Skin epidermis (tissue), 12 donors: ENCODE results near the gene GXYLT1.
A peak's percentile ranks its signal among the peaks of the same experiment; 100 is the strongest.
"Not testable (repeated sequence)": the region's sequence is repeated elsewhere in the genome, so short reads cannot be mapped to it uniquely, and the experiment has no call there.

Source experiments
- H3K27ac ChIP-seq, 21 experiments: fragments of 200-600 bp; sonication (generic) in 11 of 21; one replicate each; pipeline ENCODE4 v1.5.0; 2020; ENCODE audit warnings: mild to moderate bottlenecking in 3 of 21, inconsistent platforms in 2 of 21, moderate library complexity in 2 of 21
- H3K4me3 ChIP-seq, 7 experiments: fragments of 200-600 bp; sonication (generic) in 2 of 7; one replicate each; pipeline ENCODE4 v1.5.0; 2020; ENCODE audit warnings: inconsistent platforms in 2 of 7, mild to moderate bottlenecking in 2 of 7, moderate library complexity in 1 of 7

Gene GXYLT1

DNA sequence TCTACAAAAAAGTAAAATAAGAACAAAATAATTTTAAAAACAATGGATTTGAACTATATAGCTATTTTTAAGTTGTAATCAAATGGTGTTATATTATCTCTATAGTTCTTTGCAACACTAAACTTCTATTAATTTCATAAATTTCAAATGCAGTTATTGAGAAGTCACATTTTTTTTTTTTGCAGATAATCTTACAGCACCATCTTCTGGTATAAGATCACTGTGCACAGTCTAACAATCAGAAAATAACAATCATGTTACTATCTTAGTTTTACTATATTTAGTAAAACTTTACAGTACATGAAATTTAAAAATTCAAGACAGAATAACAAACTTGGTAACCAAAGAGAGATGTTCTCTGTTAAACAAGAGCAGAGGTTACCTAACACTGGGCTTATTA is 40.6 kb downstream of the GXYLT1 start:
- H3K4me3 ChIP-seq, result no peak overlapping the region
- H3K27ac ChIP-seq, result no peak overlapping the region

DNA sequence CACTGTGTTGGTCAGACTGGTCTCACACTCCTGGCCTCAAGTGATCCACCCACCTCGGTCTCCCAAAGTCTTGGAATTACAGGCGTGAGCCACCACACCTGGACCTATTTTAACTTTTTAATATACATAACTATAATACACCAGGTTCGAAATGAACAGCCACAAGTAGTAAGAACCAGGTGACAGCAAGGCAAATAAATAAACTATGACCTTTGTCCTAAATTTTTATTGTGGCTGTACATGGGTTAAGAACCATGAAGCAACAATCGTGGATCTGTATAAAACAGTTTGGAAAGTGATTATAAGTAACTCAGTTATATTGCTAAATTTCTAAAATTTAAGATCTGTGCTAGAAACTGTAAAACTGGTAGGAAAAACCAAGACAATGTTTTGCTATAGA is 41.5 kb downstream of the GXYLT1 start:
- Histone ChIP-seq H3K4me3 (no peak overlapping the region), H3K27ac (no peak overlapping the region)

DNA sequence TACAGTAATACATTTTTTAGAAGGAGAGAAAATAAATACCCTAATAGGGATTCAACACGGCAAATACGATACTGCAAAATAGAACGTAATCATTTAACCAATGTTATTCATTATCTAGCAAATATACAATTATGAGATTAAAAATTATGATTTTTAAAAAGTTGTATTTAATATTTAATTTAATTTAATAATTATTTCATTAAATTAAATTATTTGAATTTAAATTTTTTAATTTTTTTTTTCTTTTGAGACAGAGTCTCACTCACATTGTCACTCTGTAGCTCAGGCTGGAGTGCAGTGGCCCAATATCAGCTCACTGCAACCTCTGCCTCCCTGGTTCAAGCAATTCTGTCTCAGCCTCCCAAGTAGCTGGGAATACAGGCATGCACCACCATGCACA is 42.0 kb downstream of the GXYLT1 start:
- H3K4me3 ChIP-seq, result no peak overlapping the region
- no peak overlapping the region for H3K27ac ChIP-seq

DNA sequence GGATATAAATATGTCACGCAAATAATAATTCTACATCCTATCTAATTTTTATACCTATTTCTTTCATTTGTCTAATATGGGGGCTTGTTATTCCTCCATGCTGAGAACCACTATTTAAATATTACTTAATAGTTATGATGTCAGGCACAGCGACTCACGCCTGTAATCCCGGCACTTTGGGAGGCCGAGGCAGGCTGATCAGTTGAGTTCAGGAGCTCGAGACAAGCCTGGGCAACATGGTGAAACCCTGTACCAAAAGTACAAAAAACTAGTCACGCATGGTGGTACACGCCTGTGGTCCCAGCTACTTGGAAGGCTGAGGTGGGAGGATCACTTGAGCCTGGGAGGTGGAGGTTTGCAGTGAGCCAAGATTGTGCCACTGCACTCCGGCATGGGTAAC is 45.2 kb downstream of the GXYLT1 start:
- H3K27ac ChIP-seq, result no peak overlapping the region
- no peak overlapping the region for H3K4me3 ChIP-seq

DNA sequence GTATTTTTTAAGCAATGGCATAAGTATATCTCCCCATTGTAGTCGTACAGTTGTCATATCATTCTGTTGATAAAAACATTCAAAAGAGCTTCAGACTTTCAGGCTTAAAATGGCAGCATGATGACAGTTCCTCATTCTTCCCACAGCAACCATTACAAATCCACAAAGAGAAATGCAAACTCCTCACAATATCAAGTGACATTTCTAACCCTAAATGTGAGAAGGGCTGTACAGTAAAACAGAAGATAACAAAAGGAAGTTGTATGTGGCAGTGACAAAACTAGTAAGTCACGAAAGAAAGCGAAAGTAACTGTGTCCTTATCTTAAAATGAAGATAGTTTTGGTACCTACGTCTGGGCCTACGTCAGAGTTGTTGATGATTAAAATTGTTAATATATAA is 46.7 kb downstream of the GXYLT1 start:
- Histone ChIP-seq H3K4me3 (no peak overlapping the region), H3K27ac (peak overlapping the region in 7 of 21 experiments; percentile 17 to 67 (median 31))

DNA sequence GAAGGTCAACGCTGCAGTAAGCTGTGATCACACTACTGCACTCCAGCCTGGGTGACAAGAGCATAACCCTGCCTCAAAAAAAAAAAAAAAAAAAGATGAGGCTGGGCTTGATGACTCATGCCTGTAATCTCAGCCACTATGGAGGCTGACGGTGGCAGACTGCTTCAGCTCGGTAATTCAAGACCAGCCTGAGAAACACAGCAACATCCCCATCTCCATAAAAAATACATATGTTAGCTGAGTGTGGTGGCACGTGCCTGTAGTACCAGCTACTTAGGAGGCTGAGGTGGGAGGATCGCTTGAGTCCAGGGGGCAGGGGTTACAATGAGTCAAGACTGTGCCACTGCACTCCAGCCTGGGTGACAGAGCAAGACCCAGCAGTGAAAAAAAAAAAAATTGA is 50.4 kb downstream of the GXYLT1 start:
- Histone ChIP-seq H3K4me3 (no peak overlapping the region), H3K27ac (no peak overlapping the region)

DNA sequence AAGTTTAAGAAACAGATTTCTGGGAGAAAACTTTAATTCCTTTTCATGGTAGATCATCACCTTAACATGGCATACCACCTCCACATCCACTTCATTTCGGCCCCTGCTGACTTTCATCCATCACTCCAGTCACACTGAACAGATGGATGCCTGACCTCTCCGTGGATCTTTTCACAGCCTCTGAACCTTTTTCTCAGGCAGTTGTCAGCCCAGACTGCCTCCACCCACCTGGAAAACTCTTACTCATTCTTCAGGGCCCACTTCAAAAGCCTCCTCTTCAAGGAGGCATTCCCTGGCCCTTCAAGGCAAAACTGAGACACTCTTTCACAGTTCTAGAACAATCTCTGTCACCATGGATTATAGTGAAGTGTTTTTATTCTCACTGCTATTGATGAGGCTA is 52.9 kb downstream of the GXYLT1 start:
- Histone ChIP-seq H3K27ac (no peak overlapping the region), H3K4me3 (no peak overlapping the region)

DNA sequence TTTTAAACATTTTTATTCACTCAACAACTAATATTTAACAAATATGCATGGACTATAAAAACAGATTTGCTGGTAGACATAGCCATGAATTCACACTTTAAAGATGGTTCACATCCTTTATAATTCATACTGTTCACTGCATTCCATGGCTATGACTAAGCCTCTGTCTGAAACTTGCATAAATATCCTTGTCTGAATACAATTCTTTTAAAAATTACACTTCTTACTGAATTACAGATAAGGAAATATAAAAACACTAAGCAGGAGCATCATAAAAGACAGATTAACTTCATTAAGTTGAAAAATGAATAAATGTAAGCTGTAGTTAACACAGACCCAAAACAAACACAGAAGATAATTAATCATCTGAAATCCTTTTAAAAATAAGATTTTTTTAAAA is 53.8 kb downstream of the GXYLT1 start:
- H3K27ac ChIP-seq, result no peak overlapping the region
- H3K4me3 ChIP-seq, result no peak overlapping the region

DNA sequence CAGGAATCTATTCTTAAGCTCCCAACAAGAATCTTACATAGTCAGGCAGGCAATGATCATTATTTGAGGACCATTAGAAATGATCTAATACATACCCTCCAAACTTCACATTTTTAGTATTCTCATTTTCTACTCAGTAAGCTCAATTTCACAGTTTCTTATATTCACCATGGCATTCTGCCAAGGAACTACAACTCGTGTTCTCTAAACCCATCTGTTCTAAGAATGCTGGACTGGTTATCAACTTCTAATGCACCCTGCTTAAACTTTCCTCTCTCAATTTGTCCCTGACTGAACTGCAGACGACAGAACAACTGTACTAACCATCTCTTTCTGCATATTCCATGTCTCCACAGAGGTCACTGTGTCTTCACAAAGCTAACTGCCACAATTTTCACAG is 58.6 kb downstream of the GXYLT1 start:
- Histone ChIP-seq H3K4me3 (no peak overlapping the region), H3K27ac (no peak overlapping the region)

DNA sequence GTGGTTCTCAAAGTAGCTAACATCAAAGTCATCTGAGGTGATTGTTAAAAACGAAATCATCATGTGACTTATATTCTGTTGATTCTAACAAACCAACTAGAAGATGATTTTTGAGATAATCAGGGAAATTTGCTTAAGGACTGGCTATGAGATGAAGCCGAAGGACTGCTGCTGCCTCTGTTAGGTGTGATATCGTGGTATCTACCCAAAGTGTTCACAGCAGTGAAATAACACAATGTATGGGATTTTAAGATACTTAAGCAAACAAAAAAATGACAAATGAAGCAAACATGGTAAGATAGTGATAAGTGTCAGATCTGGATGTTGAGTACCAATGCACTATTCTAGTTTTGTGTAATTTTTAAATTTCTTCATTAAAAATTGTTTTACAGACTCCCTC is 59.1 kb downstream of the GXYLT1 start:
- Histone ChIP-seq H3K4me3 (no peak overlapping the region), H3K27ac (no peak overlapping the region)

DNA sequence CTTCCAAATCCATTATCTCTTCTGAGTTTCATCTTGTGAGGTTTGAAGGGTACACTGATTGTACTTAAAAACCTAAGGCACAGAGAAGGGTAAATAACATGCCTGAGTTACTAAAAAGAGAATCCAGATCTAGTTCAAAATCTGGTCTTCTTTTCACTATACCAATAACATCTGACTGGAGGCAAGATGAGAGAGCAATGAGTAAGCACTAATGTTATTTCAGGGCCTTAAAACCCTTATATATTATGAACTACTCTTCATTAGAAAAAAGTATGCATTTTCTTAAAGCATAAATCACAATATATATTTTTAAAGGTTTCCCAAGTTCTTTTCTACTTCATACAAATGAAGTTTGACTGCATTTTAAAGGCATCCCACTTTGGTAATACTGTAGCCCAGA is 60.2 kb downstream of the GXYLT1 start:
- H3K27ac ChIP-seq, result no peak overlapping the region

DNA sequence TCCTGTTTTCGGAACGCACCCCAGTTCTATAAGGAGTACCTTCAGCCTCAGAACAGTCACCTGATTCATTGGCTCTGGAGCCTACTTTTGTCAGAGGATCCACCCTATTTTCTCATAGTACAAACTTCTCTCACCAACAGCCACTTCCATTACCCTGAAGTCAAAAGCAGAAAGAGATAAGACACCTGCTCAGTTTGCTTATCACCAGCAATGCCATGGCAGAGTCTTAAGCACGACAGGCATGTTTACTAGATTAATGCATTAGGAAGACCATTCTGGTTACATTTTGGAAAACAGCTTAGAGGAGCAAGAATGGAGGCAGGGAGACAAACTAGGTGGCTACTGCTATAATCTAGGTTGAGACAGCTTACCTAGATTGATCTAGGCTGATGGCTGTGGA is 67.7 kb downstream of the GXYLT1 start:
- Histone ChIP-seq H3K4me3 (no peak overlapping the region), H3K27ac (no peak overlapping the region)

More for the DNA sequence above, 60.2 kb downstream of the GXYLT1 start:
- no peak overlapping the region for H3K4me3 ChIP-seq

DNA sequence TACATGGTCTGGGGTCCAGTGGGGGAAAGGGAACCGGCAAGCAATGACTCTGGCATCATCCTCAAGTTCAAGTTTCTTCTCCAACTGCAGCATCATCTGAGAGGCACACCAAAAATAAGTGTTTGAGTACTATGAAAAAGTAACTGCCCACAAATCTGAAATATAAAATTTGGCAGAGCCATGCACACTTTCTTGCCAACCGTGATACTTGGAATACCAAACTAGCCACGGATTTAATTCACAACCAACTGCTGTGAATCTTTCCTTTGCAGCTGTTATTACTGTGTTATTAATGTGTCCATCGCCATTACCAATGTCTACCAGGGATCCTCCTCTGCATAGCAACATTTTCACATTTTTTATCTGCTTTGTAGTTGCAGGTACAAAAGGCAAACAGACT is 74.6 kb downstream of the GXYLT1 start:
- H3K27ac ChIP-seq, result no peak overlapping the region

DNA sequence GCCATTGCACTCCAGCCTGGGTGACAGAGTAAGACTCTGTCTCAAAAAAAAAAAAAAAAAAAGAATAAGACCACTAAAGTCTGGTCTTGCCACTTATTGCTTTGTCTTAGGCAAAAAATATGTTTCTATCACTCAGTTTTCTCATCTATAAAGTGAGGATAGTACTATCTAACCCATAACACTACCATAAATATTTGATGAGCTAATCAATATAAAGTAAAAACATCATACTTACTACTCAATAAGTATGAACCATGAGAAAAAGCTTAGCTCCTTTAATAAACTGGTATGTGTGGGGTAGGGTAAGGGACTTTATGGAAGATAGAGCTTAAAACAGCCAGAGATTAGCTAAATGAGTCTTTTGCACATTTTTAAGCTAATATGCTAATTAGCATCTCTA is 85.5 kb downstream of the GXYLT1 start:
- Histone ChIP-seq H3K4me3 (no peak overlapping the region), H3K27ac (no peak overlapping the region)

More for the DNA sequence above, 74.6 kb downstream of the GXYLT1 start:
- no peak overlapping the region for H3K4me3 ChIP-seq

DNA sequence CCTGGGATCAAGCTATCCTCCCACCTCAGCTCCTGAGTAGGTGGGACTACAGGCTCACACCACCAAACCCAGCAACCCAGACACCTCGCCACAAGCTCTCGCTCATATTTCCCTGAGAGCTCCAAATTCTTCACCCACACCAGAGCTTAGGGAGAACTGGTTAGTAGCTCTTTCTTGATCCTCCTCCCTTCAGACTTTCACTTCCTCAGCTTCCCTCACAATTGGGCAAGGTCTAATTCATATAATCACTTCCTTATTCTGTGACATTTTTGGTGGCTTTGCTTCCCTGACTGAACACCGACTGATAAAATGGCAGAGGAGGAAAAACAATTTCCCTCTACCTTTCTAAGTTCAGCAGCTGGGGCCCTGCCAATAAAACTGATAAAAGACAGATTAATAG is 88.5 kb downstream of the GXYLT1 start:
- Histone ChIP-seq H3K4me3 (no peak overlapping the region), H3K27ac (no peak overlapping the region)

DNA sequence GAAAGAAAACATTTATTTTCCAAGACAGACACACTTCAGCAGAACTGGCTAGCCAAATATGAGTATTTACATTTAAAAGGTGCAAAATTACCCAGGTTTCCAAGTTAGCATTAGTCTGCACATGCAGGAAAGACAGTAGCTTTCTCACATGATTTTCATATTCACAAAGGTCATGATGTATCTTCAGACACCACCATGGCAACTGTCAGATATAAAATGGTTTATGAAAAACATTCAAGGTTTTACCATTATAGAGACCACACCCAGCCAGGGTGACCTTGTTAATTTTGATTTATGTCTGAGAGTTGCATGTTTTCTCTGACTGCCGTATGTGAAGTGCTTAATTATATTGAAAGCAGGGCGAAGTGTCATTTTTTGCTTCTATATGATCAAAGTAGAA is 91.2 kb downstream of the GXYLT1 start:
- Histone ChIP-seq H3K4me3 (no peak overlapping the region), H3K27ac (no peak overlapping the region)

DNA sequence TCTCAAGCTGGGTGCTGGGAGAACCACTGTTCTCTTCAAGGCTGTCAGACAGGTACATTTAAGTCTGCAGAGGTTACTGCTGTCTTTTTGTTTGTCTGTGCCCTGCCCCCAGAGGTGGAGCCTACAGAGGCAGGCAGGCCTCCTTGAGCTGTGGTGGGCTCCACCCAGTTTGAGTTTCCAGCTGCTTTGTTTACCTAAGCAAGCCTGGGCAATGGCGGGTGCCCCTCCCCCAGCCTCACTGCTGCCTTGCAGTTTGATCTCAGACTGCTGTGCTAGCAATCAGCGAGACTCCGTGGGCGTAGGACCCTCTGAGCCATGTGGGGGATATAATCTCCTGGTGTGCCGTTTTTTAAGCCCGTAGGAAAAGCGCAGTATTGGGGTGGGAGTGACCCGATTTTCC is 95.7 kb downstream of the GXYLT1 start:
- not testable (repeated sequence) for H3K4me3 ChIP-seq, H3K27ac ChIP-seq

DNA sequence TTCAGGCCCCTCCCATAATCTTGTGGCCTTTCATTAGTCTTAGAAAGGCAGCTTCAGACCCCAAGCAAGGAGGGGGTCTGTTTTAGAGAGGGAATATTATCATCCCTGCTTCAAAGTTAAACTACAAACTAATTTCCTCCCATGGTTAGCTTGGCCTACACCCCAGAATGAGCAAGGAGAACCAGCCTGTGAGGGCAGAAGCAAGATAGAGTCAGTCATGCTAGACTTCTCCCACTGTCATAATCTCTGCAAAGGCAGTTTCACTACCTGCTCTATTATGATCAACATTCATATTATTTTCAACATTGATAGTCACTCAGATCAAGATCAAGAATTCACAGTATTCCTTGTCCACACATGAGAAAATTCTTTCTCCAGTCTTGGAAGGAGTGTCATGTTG is 105.1 kb downstream of the GXYLT1 start:
- no peak overlapping the region for H3K27ac ChIP-seq
- H3K4me3 ChIP-seq, result no peak overlapping the region

DNA sequence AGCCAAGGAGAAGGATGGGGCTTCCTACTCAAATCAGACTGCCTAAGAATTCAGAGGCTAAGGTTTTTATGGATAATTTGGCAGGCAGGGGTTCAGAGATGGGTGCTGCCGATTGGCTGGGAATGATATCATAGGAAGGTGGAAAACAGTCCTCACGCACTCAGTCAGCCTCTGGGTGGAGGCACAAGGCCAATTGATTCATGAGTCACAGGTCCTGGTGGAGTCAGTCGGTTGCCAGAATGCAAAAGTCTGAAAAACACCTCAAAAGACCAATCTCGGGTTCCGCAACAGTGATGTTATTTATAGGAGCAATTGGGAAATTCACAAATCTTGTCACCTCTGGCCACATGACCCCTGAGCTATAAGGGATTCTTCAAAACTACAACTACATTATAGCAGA is 105.5 kb downstream of the GXYLT1 start:
- H3K27ac ChIP-seq, result no peak overlapping the region
- no peak overlapping the region for H3K4me3 ChIP-seq

DNA sequence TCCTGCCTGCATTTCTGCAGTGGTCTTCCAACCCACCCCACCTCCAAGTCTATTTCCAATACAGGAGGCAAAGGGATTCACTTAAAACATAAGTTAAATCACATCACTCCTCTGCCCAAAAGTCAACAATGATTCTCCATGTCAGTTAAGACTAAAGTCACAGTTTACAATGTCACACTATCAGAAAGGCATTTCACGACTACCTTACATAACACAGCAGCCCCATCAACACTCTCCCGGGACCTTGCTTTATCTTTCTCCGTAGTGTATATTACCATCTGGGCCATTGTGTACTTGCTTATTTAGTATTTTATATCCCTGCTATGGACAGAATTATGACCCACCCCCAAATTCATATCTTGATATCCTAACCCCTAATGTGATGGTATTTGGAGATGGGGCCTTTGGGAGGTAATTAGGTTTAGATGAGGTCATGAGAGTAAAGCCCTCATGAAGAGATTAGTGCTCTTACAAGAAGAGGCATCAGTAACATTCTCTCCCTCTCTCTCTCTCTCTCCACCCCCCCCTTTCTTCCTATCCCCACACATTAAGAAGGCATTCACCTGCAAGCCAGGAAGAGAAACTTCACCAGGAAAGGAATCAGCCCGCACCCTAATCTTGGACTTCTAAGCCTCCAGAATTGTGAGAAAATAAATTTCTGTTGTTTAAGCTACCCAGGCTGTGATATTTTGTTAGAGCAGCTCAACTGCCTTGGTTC is 112.7 kb downstream of the GXYLT1 start:
- Histone ChIP-seq H3K4me3 (no peak overlapping the region), H3K27ac (no peak overlapping the region)
